Esophagus squamous epithelium (tissue), 5 donors: Measurements from ENCODE around the gene NEDD4. TPM values are rescaled to one million over a fixed set of nuclear protein-coding genes. Genes with fewer than 3 reads are reported as not detected.

ENCODE experiments used
- DNase-seq: peaks from one replicate; lab custom pipeline; 2025; lab: John Stamatoyannopoulos, UW
- H3K27ac ChIP-seq, 4 donors: fragments of 200-600 bp; sonication (generic); one replicate each; pipeline ENCODE4 v1.5.1; 2016 to 2019; ENCODE audit warnings: mild to moderate bottlenecking in 1 of 4
- H3K27me3 ChIP-seq, 4 donors: fragments of 200-600 bp; sonication (generic); 1 replicate in 3 of 4; 2 replicates in 1 of 4; pipeline versions ENCODE4 v1.5.1 to v1.6.0; 2017 to 2021; ENCODE audit warnings: antibody characterized with exemption in 1 of 4
- H3K36me3 ChIP-seq, 3 donors: fragments of 200-600 bp; sonication (generic); one replicate each; pipeline ENCODE4 v1.5.1; 2016 to 2019
- H3K4me1 ChIP-seq, 3 donors: fragments of 200-600 bp; sonication (generic); one replicate each; pipeline ENCODE4 v1.5.1; 2017 to 2019
- H3K4me3 ChIP-seq, 4 donors: fragments of 200-600 bp; sonication (generic); 1 replicate in 3 of 4; 2 replicates in 1 of 4; pipeline ENCODE4 v1.5.1; 2016 to 2019; ENCODE audit warnings: mild to moderate bottlenecking in 2 of 4, moderate library complexity in 1 of 4
- H3K9me3 ChIP-seq, 3 donors: fragments of 200-600 bp; sonication (generic); one replicate each; pipeline ENCODE4 v1.5.1; 2016 to 2019
- CTCF ChIP-seq, 6 experiments: fragments of 450-650 bp in 4 of 6; fragments of 200-600 bp in 2 of 6; sonication (generic) in 2 of 6; IDR thresholded peaks; one replicate each; pipeline ENCODE4 v1.5.1; 2016 to 2019; ENCODE audit warnings: antibody characterized with exemption in 6 of 6, mild to moderate bottlenecking in 4 of 6, moderate library complexity in 4 of 6
- POLR2A ChIP-seq, 4 donors: fragments of 450-650 bp; IDR thresholded peaks; one replicate each; pipeline ENCODE4 v1.6.1; 2017; ENCODE audit warnings: antibody characterized with exemption in 4 of 4, mild to moderate bottlenecking in 4 of 4, moderate library complexity in 3 of 4
- WGBS, 2 donors: methylation state at CpG; one replicate each; pipeline ENCODE4 v1.1.5; 2018; 5-methylcytosine and 5-hydroxymethylcytosine counted together
- intact Hi-C: fragments of 100-400 bp; cut with DNase I; formaldehyde crosslinking; loops from one replicate; pipeline ENCODE4 v1.15.0; 2022
- total RNA-seq, 4 donors: library from RNA; depleted of rRNA; stranded (reverse); fragments of >200 nt; gene quantifications; one replicate each; pipeline ENCODE4 v1.1.0, GENCODE V29; 2016
- donor health status: DM: yes; HTN: yes; CAD: no.

NEDD4 gene
- total RNA-seq, 4 donors from 2014 or later, result 4.5 to 15.1 (median 11.7) TPM

- DNase-seq, result no peak
- no peaks in the 10 kb centered on the region for H3K36me3 ChIP-seq
- intact Hi-C loops, result no loop called here
- no peak overlapping the region for H3K4me3 ChIP-seq
- H3K4me1 ChIP-seq, result peaks cover 0 to 14% (median 3%) of the 10 kb centered on the region in 3 donors
- no peak for TF ChIP-seq CTCF (IDR thresholded peaks at IDR 0.05)
- no peak for TF ChIP-seq POLR2A (IDR thresholded peaks at IDR 0.05)
- 80 to 89% methylated on average over 10 of the region's 10 CpGs for WGBS, 2 donors
- no peaks in the 10 kb centered on the region for H3K27me3 ChIP-seq
- H3K9me3 ChIP-seq, result no peaks in the 10 kb centered on the region
- H3K27ac ChIP-seq, result no peak overlapping the region
Observed at GRCh38 chr15:55819397-55820034, 173.9 kb downstream of the NEDD4 start.

DNA sequence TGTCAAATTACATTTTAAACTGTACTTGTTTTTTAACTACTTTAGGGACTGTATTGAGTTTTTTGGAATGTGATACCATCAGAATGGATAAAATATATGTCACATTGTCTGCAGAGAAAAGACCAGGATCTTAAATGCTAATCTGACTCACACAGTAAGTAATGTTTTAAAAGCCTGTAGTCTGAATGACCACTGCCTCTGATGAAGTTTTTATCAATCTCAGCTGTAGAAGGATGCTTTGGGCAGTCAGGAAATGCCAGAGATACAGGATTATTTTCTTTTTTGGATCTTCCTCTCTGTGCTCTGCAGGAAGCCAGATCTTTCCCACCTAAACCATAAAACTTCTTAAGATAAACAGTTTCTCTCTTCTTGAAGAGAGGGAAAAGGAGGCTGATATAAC, 177.4 kb downstream of the NEDD4 start:
- Histone ChIP-seq H3K27ac (no peak overlapping the region), H3K4me3 (no peak overlapping the region), H3K9me3 (no peaks in the 10 kb centered on the region), H3K27me3 (no peaks in the 10 kb centered on the region), H3K4me1 (no peaks in the 10 kb centered on the region), H3K36me3 (no peaks in the 10 kb centered on the region)
- no peak for TF ChIP-seq CTCF (IDR thresholded peaks at IDR 0.05)
- no peak for TF ChIP-seq POLR2A (IDR thresholded peaks at IDR 0.05)
- intact Hi-C loops, result no loop called here
- DNase-seq, result no peak

DNA sequence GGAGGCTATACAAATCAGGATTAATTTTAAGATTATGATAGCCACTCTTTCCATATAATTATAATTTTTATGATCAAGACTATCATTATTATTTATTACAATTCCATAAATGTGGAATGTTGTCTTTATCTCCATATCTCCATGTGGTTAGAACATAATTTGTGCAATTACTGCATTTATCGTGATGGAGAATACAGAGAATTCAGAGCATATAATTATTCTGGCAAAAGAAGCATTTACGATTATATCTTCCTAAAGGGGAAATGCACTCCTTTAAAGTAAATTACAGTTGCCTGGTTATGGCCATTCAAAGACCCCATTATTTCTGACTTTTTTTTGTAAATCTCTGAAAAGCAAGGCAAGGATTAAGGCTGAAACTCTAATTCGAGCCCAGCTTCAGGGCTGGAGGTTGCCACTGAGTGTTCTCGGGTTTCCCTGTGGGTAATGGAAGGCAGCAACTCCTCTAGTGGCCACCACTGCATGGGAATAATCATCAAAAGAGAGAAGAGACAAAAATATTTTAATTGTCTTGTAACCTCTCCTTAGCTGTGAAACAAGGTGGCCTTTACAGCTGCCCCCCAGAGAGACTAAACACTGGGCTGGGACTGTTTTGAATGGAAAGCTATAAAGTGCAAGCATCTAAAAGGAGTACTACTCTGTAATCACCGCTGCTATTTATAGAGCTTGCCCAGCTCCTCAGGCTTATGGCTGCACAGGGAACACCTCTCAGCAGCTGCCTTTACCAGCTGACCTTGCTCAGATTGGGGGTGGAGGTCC, 190.6 kb downstream of the NEDD4 start:
- TF ChIP-seq CTCF (IDR thresholded peaks at IDR 0.05) (no peak), POLR2A (IDR thresholded peaks at IDR 0.05) (no peak)
- H3K36me3 ChIP-seq, result no peaks in the 10 kb centered on the region
- 79 to 82% methylated on average over 5 of the region's 5 CpGs for WGBS, 2 donors
- no peak overlapping the region for H3K4me3 ChIP-seq
- H3K9me3 ChIP-seq, result no peaks in the 10 kb centered on the region
- no peak for DNase-seq
- H3K27ac ChIP-seq, result no peak overlapping the region
- no peaks in the 10 kb centered on the region for H3K4me1 ChIP-seq
- intact Hi-C loops, result no loop called here
- peaks cover 0 to 26% (median 0%) of the 10 kb centered on the region in 4 donors for H3K27me3 ChIP-seq

DNA sequence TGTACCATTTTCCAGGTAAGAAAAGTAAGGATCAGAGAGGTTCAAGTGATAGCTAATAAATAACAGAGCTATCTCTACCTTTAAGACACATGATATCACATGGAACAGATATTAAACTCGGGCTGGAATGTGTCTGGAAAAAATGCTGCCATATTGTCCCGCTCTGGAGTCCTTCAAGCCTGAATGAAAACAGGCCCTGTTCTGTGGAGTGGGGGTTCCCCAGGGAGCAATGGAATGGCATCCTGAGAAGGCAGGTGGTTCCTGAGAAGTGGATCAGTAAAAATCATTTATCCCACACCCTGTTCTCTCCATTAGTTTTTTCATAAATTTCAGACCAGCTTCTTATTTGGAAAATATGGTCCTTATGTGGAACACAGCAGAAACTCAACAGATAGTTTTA, 193.2 kb downstream of the NEDD4 start:
- Histone ChIP-seq H3K4me1 (no peaks in the 10 kb centered on the region), H3K27ac (no peak overlapping the region), H3K36me3 (no peaks in the 10 kb centered on the region), H3K4me3 (no peak overlapping the region), H3K9me3 (no peaks in the 10 kb centered on the region), H3K27me3 (peaks cover 0 to 38% (median 0%) of the 10 kb centered on the region in 4 donors)
- DNase-seq, result no peak
- TF ChIP-seq CTCF (IDR thresholded peaks at IDR 0.05) (no peak), POLR2A (IDR thresholded peaks at IDR 0.05) (no peak)
- intact Hi-C loops, result no loop called here
- WGBS, 2 donors, result 76 to 96% methylated on average over 2 of the region's 2 CpGs
